ENCODE data around the gene CMTM7.

GRCh38 chr3:32367442-32367841, 24.2 kb upstream of the CMTM7 start:
- TF ChIP-seq CTCF (IDR thresholded peaks at IDR 0.05; ENCODE audit: insufficient read depth, low read length) (no peak), GABPA (IDR thresholded peaks at IDR 0.05; ENCODE audit: low read depth) (no peak), REST (IDR thresholded peaks at IDR 0.05; ENCODE audit: insufficient replicate concordance, low read depth) (no peak)
